Activated CD4-positive, alpha-beta T cell treated with anti-CD3 and anti-CD28 coated beads for 48 hours (primary cell): ENCODE results near the gene KMT5C.
A peak's percentile ranks its signal among the peaks of the same experiment; 100 is the strongest.
"Not testable (repeated sequence)": the region's sequence is repeated elsewhere in the genome, so short reads cannot be mapped to it uniquely, and the experiment has no call there.

Experiments used
- DNase-seq: peaks from one replicate; pipeline ENCODE4 v3.0.0-alpha.2; 2020

The KMT5C gene

GRCh38 chr19:55319785-55320184, 19.9 kb upstream of the KMT5C start:
- DNase-seq = no peak

GRCh38 chr19:55320844-55321419, 18.7 kb upstream of the KMT5C start:
- no peak for DNase-seq

DNA sequence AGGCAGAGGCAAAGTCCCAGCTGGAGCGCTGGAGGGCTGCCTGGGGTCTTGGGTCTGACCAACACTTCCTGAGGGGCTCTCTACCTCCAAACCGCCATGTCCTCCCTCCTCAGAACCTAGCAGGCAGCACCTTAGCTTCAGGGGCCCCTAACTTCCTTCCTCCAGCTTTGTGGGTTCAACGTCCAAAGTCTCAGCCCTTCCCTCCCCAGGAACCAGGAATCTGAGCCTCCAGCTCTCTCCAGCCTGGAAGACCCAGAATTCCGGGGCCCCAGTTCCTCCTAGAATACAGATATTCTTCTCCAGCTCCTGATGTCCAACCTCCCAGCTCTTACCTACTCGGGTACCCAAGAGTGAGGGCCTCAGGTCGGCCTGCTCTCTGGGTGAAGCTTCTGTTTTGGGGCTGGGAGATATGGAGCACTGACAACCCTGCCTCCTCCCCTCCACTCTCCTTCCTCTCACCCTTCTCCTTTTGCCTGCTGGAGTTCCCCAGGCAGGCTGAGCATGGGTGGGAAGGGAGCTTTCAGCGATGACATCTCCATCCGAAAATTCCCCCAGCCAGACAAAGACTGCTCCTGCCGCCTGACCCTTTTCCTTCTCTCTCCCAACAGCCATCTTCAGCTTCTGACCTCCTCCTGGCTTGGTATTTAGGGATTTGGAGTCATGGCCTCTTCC, 18.1 kb upstream of the KMT5C start:
- no peak for DNase-seq

DNA sequence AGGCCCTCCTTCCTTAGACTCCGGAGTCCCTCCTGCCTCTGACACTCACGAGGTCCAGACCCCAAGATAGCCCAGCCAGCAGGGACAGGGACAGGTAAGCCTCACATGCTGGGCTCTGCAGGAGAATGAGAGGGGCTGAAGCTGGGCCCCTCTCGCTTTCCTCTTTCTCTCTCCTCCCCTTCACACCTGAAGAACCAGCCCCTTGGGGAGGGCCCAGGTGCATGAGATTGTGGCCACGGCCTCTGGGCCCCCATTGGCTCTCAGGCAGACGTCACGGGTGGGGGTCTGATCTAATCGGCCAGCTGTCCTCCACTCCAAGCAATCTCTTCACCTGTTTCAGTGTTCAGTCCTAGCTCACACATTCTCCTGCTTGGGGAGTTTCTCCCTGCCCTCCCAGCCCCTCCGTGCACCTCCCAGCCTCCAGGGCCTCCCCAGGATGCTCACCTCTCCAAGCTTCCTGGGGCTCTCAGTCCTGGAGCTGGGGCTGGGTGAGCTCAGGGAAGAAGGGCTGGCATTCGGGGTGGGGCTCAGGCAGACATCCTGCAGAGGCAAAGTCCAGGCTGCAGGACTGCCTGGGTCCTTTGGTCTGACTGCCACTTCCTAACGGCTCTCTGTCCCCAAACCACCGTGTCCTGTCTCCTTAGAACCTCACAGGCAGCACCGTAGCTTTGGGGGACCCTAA, 17.3 kb upstream of the KMT5C start:
- DNase-seq = no peak

GRCh38 chr19:55324662-55325061, 15.0 kb upstream of the KMT5C start:
- DNase-seq = no peak

GRCh38 chr19:55325172-55325571, 14.5 kb upstream of the KMT5C start, which contains the start of gene TMEM150B:
Gene TMEM150B (minus strand): TSS chr19:55325341. CDS start chr19:55321036, 4,305 bp downstream.
- no peak for DNase-seq

GRCh38 chr19:55328774-55329318, 10.8 kb upstream of the KMT5C start:
- DNase-seq = not testable (repeated sequence)

DNA sequence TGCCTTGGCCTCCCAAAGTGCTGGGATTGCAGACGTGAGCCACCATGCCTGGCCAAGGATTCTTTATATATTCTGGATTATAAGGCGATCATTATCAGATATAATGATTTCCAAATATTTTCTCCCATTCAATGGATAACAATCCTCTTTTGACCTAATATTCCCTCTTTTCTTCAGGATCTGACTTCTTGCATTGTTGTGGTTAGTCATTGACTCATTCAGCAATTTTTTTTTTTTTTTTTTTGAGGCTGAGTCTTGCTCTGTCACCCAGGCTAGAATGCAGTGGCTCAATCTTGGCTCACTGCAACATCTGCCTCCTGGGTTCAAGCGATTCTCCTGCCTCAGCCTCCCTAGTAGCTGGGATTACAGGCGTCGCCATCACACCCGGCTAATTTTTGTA, 9.9 kb upstream of the KMT5C start:
- DNase-seq = not testable (repeated sequence)

DNA sequence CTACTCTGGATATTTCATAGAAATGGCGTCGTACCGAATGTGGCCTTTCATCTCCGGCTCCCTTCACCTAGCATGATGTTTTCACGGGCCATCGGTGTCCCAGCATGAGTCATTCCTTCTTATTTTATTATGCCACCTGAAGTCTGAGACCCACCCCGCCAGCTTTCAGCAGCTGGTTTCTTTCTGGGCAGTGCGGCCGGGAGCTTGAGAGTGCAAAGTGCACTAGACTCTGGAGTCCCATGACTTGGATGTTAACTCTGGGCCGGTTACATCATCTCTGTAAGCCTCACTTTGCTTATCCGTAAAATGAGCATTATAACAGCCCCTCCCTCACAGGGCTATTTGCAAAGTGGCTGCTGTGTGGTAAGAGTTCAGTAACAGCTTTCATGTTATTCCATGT, 5.8 kb upstream of the KMT5C start:
- DNase-seq = no peak

DNA sequence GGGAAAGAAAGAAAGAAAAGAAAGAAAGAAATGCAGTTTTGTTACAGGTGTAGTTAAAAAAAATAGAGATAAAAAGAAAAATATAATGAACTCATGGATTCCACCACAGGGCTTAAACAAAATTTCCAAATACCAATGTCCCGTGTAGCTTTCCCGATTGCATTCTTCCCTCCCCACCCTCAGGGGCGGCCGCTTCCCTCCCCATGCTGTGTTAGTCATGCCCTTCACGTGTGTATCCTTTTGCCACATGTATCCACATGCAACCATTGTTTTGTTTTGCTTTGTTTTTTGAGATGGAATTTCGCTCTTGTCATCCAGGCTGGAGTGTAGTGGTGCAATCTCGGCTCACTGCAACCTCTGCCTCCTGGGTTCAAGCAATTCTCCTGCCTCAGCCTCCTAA, 3.6 kb upstream of the KMT5C start:
- DNase-seq = no peak

DNA sequence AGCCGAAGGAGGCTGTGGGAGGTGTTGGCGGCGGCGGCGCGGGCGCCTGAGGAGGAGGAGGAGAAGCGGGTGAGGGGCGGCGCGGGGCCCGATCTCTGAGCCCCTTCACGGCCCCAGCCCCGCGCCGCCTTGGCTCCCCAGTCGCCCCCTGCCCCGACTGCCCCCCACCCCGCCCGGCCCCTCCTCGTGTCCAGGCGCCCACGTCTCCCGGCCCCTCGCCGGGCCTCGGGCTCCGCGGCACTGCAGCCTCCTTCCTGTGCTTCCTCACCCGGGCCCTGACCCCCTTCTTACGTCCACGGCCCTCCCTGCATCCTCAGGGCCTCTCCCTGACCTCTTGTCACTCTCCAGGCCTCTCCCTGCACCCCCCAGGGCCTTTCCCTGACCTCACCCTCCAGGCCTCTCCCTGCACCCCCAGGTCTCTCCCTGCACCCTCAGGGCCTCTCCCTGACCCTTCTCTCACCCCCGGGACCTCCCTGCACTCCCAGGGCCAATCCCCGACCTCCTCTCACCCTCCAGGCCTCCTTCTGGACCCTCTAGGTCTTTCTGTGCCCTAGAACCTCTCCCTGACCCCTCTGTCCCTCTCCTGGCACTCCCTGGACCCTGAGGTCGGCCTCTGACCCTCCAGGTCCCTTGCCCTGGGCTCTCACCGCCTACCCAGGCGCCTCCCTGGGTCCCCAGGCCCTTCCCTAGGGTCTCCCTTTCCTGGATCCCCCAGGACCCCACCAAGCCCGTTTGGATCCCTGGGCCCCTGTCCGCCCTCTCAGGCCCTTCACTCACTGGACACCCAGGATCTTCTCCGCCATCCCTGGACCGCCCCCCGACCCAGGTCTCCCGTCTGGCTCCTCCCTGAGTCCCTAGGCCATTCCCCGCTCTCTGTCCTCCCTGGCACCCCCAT, 460 bp downstream of the KMT5C start:
- DNase-seq = peak; percentile 19

DNA sequence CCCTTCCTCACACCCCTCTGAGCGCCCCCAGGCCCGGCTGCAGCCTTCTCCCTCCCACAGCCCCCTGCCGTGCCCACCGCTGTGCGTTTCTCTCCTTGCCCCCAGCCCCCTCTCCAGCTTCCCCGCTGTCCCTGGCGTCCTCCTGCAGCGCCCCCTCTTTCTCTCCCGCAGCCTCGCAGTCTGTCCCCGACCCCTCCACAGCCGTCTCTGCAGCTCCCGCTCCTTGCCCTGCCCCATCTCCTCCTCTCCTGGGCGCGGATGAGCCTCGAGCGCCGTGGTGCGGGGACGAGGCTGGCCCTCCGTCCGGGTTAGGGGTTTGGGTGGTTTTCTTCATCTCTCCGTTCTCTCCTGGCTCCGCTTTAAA, 1.1 kb downstream of the KMT5C start:
- peak; percentile 45 for DNase-seq

DNA sequence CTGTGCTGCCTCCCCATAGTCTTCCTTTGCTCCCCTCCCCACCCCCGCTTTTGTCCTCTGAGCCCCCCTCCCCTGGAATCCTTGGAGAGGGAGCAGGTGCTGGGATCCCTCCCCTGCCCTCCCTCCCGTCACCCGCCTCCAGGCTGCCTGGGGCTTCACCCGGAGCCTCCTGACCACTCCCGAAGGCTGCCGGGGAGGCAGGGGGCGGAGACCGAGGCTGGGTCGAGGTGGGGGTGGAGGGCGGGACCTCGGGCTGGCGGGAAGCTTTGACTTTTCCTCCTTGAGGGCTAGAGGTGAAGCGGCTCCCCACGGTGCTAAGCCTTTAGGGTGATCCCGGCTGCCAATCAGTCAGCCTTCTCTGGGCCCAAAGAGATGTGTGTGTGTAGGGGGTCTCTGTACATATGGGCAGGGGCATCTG, 1.5 kb downstream of the KMT5C start:
- peak; percentile 82 for DNase-seq

- no peak for DNase-seq
These were observed 2.2 kb downstream of the KMT5C start for GRCh38 chr19:55341595-55342531.

DNA sequence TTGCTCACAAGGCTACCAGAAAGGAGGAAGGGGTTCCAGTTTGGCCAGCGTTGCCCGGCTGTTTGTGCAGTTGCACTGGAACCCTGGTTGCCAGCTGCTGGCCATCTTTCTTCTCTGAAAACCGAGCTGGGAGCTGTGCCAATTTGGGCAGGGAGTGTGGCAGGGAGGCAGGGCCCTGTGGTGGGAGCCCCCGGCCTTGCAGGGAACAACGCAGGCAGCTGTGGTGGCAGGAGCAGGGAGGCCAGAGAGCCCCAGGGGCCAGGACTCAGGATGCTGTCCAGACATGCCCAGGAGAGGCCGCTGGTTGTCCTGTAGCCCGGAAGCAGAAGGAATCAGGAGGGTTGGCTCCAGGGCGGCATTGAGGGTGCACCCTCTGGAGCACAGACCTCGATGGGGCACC, 4.8 kb downstream of the KMT5C start:
- no peak for DNase-seq

DNA sequence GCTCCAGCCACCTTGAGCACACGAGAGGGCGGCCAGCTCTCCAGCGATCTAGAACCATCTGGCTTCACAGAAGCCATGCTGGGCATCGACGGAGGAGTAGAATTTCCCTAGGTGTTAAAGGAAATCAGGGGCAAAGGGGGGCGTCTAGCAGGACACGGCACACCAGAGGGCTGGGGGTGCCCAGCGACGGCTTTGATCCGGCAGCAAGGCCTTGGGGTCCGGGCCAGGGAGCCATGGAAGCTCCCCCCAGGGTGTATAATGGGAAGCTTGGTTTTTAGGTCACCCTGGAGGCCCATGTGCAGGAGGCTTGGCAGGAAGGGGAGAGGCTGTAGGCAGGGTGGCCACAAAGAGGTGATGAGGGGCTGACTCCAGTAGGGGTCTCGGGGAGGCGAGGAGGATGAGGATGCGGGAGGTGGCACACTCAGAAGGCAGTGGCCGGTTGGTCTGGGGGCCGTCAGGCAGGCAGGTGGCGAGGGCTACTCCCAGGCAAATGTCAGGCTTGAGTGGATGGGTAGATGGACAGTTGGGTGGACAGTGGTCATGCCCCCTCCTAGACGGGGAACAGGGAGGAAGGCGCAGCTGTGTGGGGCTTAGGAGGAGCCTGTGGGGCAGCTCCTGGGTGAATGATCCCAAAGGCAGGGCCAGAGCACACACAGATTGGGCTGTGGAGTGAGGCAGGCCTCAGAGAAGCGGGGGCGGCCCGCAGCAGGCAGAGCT, 5.6 kb downstream of the KMT5C start:
- no peak for DNase-seq

DNA sequence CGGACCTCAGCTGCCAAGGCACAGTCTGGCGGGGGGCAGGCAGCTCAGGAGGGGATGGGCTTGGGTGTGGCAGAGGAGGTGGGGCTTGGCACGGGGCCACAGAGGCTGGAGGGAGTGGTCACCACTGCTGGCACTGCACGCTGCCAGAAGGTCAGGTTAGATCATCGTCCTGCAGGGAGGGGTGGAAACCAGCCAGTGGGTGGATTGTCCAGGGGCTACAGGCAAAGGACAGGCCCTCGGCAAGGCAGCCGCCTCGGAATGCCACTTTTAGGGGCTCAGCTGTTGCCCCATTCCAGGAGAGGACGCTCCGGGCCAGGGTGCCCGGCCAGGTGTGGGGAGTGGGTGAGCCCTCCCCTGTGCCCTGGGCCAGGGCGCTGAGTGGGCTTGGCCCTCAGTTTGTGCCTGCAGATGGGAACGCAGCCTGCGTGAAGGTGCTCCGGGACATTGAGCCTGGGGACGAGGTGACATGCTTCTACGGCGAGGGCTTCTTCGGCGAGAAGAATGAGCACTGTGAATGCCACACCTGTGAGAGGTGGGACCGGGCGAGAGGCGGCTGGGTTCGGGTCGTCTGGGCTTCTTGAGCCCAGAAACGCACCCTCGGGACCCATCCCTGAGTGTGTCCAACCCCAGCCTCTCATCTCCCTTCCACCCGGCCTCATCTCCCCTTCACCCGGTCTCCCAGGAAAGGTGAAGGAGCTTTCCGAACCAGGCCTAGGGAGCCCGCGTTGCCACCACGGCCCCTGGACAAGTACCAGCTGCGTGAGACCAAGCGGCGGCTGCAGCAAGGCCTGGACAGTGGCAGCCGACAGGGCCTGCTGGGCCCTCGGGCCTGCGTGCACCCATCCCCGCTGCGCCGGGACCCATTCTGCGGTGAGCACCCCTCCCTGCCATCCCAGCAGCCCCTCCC, 6.4 kb downstream of the KMT5C start:
- no peak for DNase-seq

DNA sequence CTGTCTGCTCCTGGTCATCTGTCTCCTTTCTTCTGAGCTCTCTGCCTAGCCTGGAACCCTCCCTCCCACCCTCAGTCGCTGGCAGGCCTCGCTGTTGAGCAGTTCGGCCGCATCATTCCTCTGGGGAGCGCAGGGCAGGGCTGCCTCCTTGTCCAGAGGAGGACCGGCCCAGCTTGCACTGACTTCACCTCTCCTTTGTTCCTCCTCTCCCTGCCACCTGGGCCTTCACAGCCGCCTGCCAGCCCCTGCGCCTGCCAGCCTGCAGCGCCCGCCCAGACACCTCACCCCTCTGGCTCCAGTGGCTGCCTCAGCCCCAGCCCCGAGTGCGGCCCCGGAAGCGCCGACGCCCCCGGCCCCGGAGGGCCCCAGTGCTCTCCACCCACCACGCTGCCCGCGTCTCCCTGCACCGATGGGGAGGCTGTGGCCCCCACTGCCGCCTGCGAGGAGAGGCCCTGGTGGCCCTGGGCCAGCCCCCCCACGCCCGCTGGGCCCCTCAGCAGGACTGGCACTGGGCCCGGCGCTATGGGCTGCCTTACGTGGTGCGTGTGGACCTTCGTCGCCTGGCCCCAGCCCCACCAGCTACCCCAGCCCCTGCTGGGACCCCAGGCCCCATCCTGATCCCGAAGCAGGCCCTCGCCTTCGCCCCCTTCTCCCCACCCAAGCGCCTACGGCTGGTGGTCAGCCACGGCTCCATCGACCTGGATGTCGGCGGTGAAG, 7.2 kb downstream of the KMT5C start:
- DNase-seq = no peak

DNA sequence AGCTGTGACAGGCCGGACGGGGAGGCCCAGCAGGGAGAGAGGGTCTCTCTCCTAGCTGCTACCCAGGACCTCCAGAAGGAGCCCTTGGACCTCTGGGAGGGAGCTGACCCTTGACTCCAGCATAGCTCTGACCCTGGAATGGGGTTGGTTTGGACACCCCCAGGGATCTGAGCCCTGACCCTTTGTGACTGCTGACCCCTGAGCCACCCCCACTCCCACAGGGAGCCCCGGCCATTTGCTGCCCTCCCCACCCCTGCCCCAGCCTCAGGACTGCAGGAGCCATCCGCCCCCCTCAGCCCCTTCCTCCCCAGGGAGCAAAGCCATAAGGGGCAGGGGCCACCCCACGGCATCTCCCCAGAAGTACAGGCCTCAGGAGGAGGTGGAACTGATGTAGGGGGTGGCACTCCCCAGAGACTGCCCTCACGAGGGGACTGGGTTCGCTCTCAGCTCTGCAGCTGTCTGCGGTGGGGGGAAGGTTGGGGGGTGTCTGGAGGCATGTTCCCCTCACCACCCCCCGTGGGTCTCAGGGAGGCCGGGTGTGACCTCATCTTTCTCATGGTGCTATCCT, 7.8 kb downstream of the KMT5C start:
- DNase-seq = no peak
